HepG2 (cell line): ENCODE measurements around the gene CYP2A6. TPM values are rescaled to one million over a fixed set of nuclear protein-coding genes. Genes with fewer than 3 reads are reported as not detected.

Source experiments
- ATF2 ChIP-seq: sonication (generic); formaldehyde crosslinking; IDR thresholded peaks from 2 replicates; pipeline ENCODE4 v1.4.0; 2020; ENCODE audit warnings: missing genetic modification reagents
- ATF4 ChIP-seq, 2 experiments: fragments of 450-650 bp in 1 of 2; sonication (generic) in 1 of 2; formaldehyde crosslinking; IDR thresholded peaks; 2 replicates each; pipeline versions ENCODE4 v1.5.0 to v1.8.0; 2020 to 2022; ENCODE audit warnings: mild to moderate bottlenecking in 1 of 2, missing genetic modification reagents in 1 of 2
- ATF7-NPFF ChIP-seq: sonication (generic); formaldehyde crosslinking; IDR thresholded peaks from 2 replicates; pipeline ENCODE4 v1.8.1; 2023; ENCODE audit warnings: mild to moderate bottlenecking, low read depth, missing genetic modification reagents, moderate library complexity
- GZF1 ChIP-seq: sonication (generic); formaldehyde crosslinking; IDR thresholded peaks from 2 replicates; pipeline ENCODE4 v1.5.1; 2020; ENCODE audit warnings: mild to moderate bottlenecking, missing genetic modification reagents
- JUN ChIP-seq: sonication (generic); formaldehyde crosslinking; IDR thresholded peaks from 2 replicates; pipeline ENCODE4 v1.4.0; 2020; ENCODE audit warnings: mild to moderate bottlenecking, missing genetic modification reagents
- JUNB ChIP-seq: sonication (generic); formaldehyde crosslinking; IDR thresholded peaks from 2 replicates; pipeline ENCODE4 v1.8.0; 2022; ENCODE audit warnings: missing genetic modification reagents, mild to moderate bottlenecking, borderline replicate concordance
- MATR3 ChIP-seq: sonication (generic); formaldehyde crosslinking; IDR thresholded peaks from 2 replicates; pipeline ENCODE4 v1.4.0; 2020; ENCODE audit warnings: missing genetic modification reagents
- MYNN ChIP-seq: sonication (generic); formaldehyde crosslinking; IDR thresholded peaks from 2 replicates; pipeline ENCODE4 v1.4.0; 2020; ENCODE audit warnings: mild to moderate bottlenecking, low read depth, missing genetic modification reagents
- NCOA1 ChIP-seq: sonication (generic); formaldehyde crosslinking; IDR thresholded peaks from 2 replicates; pipeline ENCODE4 v1.9.0; 2021; ENCODE audit warnings: missing genetic modification reagents
- NR2F6 ChIP-seq, 2 experiments: IDR thresholded peaks; 2 replicates each; pipeline ENCODE4 v1.6.1; 2016; ENCODE audit warnings: antibody characterized with exemption in 1 of 2, mild to moderate bottlenecking in 1 of 2
- NR3C1 ChIP-seq: sonication (generic); formaldehyde crosslinking; IDR thresholded peaks from 2 replicates; pipeline ENCODE4 v1.4.0; 2020; ENCODE audit warnings: missing genetic modification reagents
- PITX1 ChIP-seq: sonication (generic); formaldehyde crosslinking; IDR thresholded peaks from 2 replicates; pipeline ENCODE4 v1.5.1; 2020; ENCODE audit warnings: mild to moderate bottlenecking, missing genetic modification reagents
- RORA ChIP-seq: sonication (generic); formaldehyde crosslinking; IDR thresholded peaks from 2 replicates; pipeline ENCODE4 v1.5.0; 2020; ENCODE audit warnings: mild to moderate bottlenecking, missing genetic modification reagents, moderate library complexity
- TCF7L2 ChIP-seq: IDR thresholded peaks from 2 replicates; pipeline ENCODE4 v1.6.1; 2011; ENCODE audit warnings: mild to moderate bottlenecking, low read depth, low read length, moderate library complexity
- THRA ChIP-seq: sonication (generic); formaldehyde crosslinking; IDR thresholded peaks from 2 replicates; pipeline ENCODE4 v1.4.0; 2020; ENCODE audit warnings: missing genetic modification reagents, borderline replicate concordance
- TRIM24 ChIP-seq: sonication (generic); formaldehyde crosslinking; IDR thresholded peaks from 2 replicates; pipeline ENCODE4 v1.8.0; 2022; ENCODE audit warnings: mild to moderate bottlenecking, missing genetic modification reagents
- ZBTB2 ChIP-seq: sonication (generic); formaldehyde crosslinking; IDR thresholded peaks from 2 replicates; pipeline ENCODE4 v1.8.0; 2022; ENCODE audit warnings: low read depth, missing genetic modification reagents
- ZBTB20 ChIP-seq: sonication (generic); formaldehyde crosslinking; IDR thresholded peaks from 2 replicates; pipeline ENCODE4 v1.8.1; 2023; ENCODE audit warnings: missing genetic modification reagents, low read depth, mild to moderate bottlenecking, borderline replicate concordance
- ZBTB44 ChIP-seq: sonication (generic); formaldehyde crosslinking; IDR thresholded peaks from 2 replicates; pipeline ENCODE4 v1.4.0; 2020; ENCODE audit warnings: missing genetic modification reagents
- ZNF207 ChIP-seq: fragments of 450-650 bp; IDR thresholded peaks from 2 replicates; pipeline ENCODE4 v1.6.1; 2016; ENCODE audit warnings: antibody characterized with exemption, borderline replicate concordance
- ZNF317 ChIP-seq: sonication (generic); formaldehyde crosslinking; IDR thresholded peaks from 2 replicates; pipeline ENCODE4 v1.5.0; 2020; ENCODE audit warnings: mild to moderate bottlenecking, missing genetic modification reagents
- ZNF543 ChIP-seq: sonication (generic); formaldehyde crosslinking; IDR thresholded peaks from 2 replicates; pipeline ENCODE4 v1.4.0; 2020; ENCODE audit warnings: mild to moderate bottlenecking, missing genetic modification reagents
- ZNF619 ChIP-seq: sonication (generic); formaldehyde crosslinking; IDR thresholded peaks from 2 replicates; pipeline ENCODE4 v1.4.0; 2020; ENCODE audit warnings: mild to moderate bottlenecking, missing genetic modification reagents
- polyA plus RNA-seq, 8 experiments: library from polyadenylated mRNA; depleted of rRNA in 3 of 8; stranded (reverse) in 7 of 8; unstranded in 1 of 8; fragments of >200 nt; fragmentation: Illumina TruSeq in 4 of 8; extraction: Trizol in 4 of 8; gene quantifications; 2 replicates each; pipeline versions ENCODE4 v1.2.1 to v1.2.3, GENCODE V29; 2011 to 2016; ENCODE audit warnings: low read depth in 4 of 8, missing spikeins in 1 of 8, mixed read lengths in 1 of 8; ENCODE audit not compliant: insufficient read depth in 1 of 8
- total RNA-seq, 5 experiments: library from RNA; depleted of rRNA; stranded (reverse); fragments of >200 nt; fragmentation: Illumina TruSeq; extraction: Trizol; gene quantifications; 2 replicates each; pipeline ENCODE4 v1.2.3, GENCODE V29; 2016; ENCODE audit warnings: low read depth in 1 of 5

The CYP2A6 gene
- total and polyA plus RNA-seq, 2 of the 13 experiments (the other 11 are each of a cell fraction or from before 2014, with no cell fraction given) = not detected

GRCh38 chr19:40797963-40798682, 52.1 kb downstream of the CYP2A6 start (continued):
- TF ChIP-seq ZBTB44 = no peak; the same call in 1 of the 2 replicates
- TF ChIP-seq ZNF619 (CRISPR knock-in tag) = 0 out of 2 replicates have a peak, but pooled peaks have one; percentile 17
- TF ChIP-seq ZNF207 = no peak
- peak; percentile 50; the same call in 1 of the 2 replicates for TF ChIP-seq ATF2
- TF ChIP-seq MATR3 (CRISPR knock-in tag) = no peak
- peak; percentile 85; the same call in 1 of the 2 replicates for TF ChIP-seq THRA (CRISPR knock-in tag)
- TF ChIP-seq GZF1 (CRISPR knock-in tag) = no peak; the same call in 1 of the 2 replicates
- TF ChIP-seq ATF4 (CRISPR knock-in tag; IDR thresholded peaks at IDR 0.05) = no peak
- no peak for TF ChIP-seq JUNB (CRISPR knock-in tag)
- TF ChIP-seq TRIM24 (CRISPR knock-in tag) = no peak
- peak; percentile 80 for TF ChIP-seq ZNF317 (CRISPR knock-in tag)
- TF ChIP-seq ATF7-NPFF = peak; percentile 62; the same call in 1 of the 2 replicates
- TF ChIP-seq NR3C1 (CRISPR knock-in tag) = no peak
- TF ChIP-seq TCF7L2 = no peak
- peak; percentile 10; the same call in 1 of the 2 replicates for TF ChIP-seq ZBTB2
- no peak for TF ChIP-seq NCOA1 (CRISPR knock-in tag)
- TF ChIP-seq PITX1 (CRISPR knock-in tag) = peak; percentile 74; the same call in 1 of the 2 replicates
- peak; percentile 44; the same call in 1 of the 2 replicates for TF ChIP-seq JUN
- TF ChIP-seq NR2F6 (IDR thresholded peaks at IDR 0.05) = no peak
- peak; percentile 75 for TF ChIP-seq NR2F6 (CRISPR knock-in tag; IDR thresholded peaks at IDR 0.05)
- TF ChIP-seq MYNN (CRISPR knock-in tag) = no peak
- TF ChIP-seq ZBTB20 (CRISPR knock-in tag) = peak; percentile 74; the same call in 1 of the 2 replicates
- no peak for TF ChIP-seq RORA (CRISPR knock-in tag)
- TF ChIP-seq ZNF543 (CRISPR knock-in tag) = no peak
